ENCODE results near the gene PRR11.

PRR11 gene

DNA sequence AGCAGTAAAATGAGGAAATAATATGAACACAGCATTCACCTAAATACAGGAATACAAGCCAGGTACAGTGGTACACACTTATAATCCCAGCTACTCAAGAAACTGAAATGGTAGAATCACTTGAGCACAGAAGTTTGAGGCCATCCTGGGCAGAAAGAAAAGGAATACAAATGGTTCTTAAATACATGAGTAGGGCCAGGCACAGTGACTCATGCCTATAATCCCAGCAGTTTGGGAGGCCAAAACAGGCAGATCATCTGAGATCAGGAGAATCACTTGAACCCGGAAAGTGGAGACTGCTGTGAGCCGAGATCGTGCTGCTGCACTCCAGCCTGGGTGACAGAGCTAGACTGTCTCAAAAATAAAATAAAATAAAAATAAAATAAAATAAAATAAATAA, 31.3 kb downstream of the PRR11 start:
- no peak for DNase-seq (ENCODE audit: low spot score)
- TF ChIP-seq, protein P1, sequence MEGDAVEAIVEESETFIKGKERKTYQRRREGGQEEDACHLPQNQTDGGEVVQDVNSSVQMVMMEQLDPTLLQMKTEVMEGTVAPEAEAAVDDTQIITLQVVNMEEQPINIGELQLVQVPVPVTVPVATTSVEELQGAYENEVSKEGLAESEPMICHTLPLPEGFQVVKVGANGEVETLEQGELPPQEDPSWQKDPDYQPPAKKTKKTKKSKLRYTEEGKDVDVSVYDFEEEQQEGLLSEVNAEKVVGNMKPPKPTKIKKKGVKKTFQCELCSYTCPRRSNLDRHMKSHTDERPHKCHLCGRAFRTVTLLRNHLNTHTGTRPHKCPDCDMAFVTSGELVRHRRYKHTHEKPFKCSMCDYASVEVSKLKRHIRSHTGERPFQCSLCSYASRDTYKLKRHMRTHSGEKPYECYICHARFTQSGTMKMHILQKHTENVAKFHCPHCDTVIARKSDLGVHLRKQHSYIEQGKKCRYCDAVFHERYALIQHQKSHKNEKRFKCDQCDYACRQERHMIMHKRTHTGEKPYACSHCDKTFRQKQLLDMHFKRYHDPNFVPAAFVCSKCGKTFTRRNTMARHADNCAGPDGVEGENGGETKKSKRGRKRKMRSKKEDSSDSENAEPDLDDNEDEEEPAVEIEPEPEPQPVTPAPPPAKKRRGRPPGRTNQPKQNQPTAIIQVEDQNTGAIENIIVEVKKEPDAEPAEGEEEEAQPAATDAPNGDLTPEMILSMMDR (IDR thresholded peaks at IDR 0.05; ENCODE audit: extremely low read depth, missing control alignments): no peak

DNA sequence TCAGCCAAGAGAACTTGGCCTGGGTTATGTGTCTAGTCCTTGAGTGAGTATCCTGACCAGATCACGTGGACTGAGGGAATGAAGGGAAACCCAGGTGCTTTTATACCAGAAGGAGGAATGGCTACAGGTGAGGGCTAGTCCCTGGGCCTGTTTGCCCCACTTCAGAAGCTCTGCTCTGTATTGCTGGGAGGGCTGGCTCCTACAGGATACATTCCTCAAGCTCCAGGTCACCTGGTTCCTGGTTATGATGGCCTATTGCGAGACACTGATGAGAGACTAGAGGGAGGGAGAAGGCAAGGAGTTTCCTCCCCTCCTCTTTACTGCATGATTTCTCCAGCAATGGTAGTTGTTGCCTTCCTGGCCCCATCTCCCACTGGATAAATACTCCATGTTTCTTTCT, 35.3 kb downstream of the PRR11 start:
- TF ChIP-seq, protein P1 (IDR thresholded peaks at IDR 0.05; ENCODE audit: extremely low read depth, missing control alignments): no peak
- DNase-seq (ENCODE audit: low spot score): no peak

DNA sequence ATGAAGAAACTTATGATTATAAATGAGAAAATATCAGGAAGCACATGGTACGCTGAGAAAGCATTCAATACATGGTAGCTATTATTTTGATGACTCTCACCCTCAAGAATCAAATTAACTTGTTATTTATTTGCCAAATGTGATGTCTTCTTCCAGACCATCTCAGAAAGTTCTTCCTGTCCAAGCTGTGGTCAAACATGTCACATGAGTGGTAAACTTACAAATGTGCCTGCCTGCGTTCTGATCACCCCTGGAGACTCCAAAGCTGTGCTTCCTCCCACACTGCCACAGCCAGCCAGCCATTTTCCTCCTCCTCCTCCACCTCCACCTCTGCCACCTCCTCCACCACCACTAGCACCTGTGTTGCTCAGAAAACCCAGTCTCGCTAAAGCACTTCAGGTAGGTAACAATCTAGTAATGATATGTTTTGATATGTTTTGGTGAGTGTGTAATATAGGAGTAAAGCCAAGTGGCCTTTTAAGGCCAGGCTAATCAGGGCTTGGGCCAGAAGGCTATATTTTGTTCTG, 37.9 kb downstream of the PRR11 start:
- TF ChIP-seq, protein P1 (IDR thresholded peaks at IDR 0.05; ENCODE audit: extremely low read depth, missing control alignments): no peak
- DNase-seq (ENCODE audit: low spot score): no peak

DNA sequence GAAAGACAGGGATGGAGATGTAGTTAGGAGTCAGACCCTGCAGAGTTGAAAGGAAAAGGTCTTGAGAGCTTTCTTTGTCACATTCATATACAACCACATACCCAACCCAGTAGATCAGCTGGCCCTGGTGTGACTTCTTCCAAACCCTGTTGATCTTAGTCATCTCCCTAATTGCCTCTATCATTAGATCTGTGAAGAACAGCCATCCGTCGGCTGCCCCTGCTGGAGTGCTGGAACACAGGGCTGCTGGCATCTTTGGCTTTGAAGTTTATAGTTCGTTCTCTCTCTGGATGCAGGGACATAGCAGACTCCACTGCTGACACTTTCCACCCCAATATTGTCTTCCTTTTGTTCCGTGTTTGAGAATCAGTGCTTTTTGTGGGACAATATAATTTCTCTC, 43.9 kb downstream of the PRR11 start:
- DNase-seq (ENCODE audit: low spot score): no peak
- TF ChIP-seq, protein P1 (IDR thresholded peaks at IDR 0.05; ENCODE audit: extremely low read depth, missing control alignments): no peak

DNA sequence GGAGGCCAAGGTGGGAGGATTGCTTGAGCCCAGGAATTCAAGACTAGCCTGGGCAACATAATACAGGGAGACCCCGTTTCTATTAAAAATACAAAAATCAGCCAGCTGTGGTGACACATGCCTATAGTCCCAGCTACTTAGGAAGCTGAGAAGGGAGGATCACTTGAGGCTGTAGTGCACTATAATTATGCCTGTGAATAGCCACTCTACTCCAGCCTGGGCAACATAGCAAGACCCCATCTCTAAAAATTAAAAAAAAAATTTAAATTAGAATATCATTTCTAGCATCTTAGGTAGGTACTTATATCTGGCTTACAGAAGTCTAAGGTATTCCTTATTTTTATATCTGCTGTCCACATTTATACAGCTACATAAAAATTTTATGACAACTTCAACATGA, 46.8 kb downstream of the PRR11 start:
- TF ChIP-seq, protein P1 (IDR thresholded peaks at IDR 0.05; ENCODE audit: extremely low read depth, missing control alignments): no peak
- no peak for DNase-seq (ENCODE audit: low spot score)

DNA sequence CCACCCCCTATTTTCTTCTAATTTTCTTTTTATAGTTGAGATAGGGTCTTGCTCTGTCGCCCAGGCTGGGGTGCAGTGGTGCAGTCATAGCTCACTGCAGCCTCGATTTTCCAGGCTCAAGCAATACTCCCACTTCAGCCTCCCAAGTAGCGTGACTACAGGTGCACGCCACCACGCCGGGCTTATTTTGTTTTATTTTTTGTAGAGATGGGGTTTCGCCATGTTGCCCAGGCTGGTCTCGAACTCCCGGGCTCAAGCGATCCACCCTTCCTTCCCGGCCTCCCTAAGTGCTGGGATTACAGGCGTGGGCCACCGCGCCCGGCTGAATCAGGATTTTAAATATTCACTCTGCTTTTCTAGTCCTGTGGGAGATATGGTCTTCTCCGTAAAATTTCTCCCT, 63.8 kb downstream of the PRR11 start:
- TF ChIP-seq, protein P1 (IDR thresholded peaks at IDR 0.05; ENCODE audit: extremely low read depth, missing control alignments): no peak
- no peak for DNase-seq (ENCODE audit: low spot score)

DNA sequence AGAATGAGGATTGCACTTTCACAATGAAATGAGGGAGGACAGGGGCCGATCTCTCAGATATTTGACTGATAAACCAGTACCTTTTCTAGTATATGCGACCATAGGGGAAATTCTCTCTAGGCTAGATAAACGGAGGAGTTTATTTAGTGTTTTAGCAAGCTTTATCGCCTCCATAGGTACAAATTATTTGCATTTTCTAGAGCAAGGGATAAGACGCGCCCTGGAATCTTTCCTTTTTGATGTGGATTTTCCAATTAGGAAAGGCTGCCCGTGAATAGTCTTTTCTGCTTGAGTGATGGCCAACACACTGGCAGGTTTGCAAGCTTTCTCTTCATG, 64.4 kb downstream of the PRR11 start:
- TF ChIP-seq, protein P1 (IDR thresholded peaks at IDR 0.05; ENCODE audit: extremely low read depth, missing control alignments): no peak
- DNase-seq (ENCODE audit: low spot score): no peak

Data from GM20000 (cell line).